ENCODE measurements around the gene SYDE2.

DNA sequence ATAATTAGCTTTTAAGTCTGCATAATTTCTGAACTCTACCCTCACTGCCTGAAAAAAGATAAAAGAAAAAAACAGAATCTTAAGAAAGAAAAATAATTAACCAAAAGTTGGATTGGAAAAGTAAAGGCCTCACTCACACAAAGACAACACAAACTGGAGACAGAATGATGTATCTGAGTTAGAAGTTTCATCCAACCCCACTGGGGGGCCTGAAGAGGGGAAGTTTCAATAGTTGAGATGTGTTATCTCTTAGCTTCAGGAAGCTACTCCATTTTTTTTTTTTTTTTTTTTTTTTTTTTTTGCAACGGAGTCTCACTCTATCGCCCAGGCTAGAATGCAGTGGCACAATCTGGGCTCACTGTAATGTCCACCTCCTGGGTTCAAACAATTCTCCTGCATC lies 19.9 kb downstream of the SYDE2 start:
- TF ChIP-seq POLR2AphosphoS5 (IDR thresholded peaks at IDR 0.05; ENCODE audit: borderline replicate concordance, low read depth, low read length) (no peak), EZH2 (IDR thresholded peaks at IDR 0.05) (no peak)
